Esophagus muscularis mucosa (tissue), 3 donors: ENCODE data around the gene FOXN1.

Experiments used
- POLR2A ChIP-seq: fragments of 450-650 bp; IDR thresholded peaks from one replicate; pipeline ENCODE4 v1.6.1; 2017; ENCODE audit warnings: antibody characterized with exemption, moderate library complexity, mild to moderate bottlenecking, low read depth
- POLR2AphosphoS5 ChIP-seq, 2 donors: sonication (generic); formaldehyde crosslinking; IDR thresholded peaks; one replicate each; pipeline ENCODE4 v1.6.1; 2017; ENCODE audit warnings: antibody characterized with exemption in 2 of 2
- TF ChIP-seq, protein P1 (sequence below), 3 experiments: fragments of 200-600 bp in 2 of 3; fragments of 450-650 bp in 1 of 3; sonication (generic) in 2 of 3; IDR thresholded peaks; one replicate each; pipeline ENCODE4 v1.5.1; 2017 to 2019; ENCODE audit warnings: antibody characterized with exemption in 3 of 3, mild to moderate bottlenecking in 2 of 3, moderate library complexity in 1 of 3

DNA sequence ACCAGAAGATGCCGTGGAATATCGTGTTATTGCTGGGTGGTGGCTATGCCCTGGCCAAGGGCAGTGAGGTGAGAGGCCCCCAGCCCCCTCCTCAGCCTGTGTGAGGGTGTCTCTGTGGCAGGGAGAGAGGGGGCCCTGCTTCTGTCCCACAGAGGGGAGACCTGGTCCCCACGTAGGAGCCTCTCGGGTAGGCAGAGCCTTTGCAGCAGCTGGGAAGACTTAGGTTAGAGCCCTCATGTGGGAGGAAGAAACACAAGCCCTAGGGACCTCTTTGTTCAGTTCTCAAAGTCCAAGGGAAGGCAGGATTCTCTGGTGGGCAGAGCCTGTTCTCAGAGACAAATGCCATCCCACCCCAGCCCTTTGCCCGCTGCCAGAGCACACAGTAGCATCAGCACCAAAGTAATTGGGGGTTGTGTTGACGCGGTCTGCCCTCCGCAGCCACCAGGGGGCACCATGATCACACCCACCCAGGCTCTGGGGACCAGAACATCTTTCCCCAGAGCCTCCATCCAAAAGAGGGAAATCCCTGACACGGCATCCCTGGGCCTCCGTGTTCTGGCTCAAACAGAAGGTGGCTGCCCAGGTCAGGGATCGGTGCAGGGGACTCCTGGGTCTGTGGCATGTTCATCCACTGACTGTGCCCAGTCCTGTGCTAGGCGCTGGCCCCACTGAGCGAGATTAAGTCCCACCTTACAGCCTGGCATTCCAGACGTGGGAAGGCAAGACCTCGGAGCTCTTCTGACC is 11.5 kb upstream of the FOXN1 start:
- TF ChIP-seq, protein P1, sequence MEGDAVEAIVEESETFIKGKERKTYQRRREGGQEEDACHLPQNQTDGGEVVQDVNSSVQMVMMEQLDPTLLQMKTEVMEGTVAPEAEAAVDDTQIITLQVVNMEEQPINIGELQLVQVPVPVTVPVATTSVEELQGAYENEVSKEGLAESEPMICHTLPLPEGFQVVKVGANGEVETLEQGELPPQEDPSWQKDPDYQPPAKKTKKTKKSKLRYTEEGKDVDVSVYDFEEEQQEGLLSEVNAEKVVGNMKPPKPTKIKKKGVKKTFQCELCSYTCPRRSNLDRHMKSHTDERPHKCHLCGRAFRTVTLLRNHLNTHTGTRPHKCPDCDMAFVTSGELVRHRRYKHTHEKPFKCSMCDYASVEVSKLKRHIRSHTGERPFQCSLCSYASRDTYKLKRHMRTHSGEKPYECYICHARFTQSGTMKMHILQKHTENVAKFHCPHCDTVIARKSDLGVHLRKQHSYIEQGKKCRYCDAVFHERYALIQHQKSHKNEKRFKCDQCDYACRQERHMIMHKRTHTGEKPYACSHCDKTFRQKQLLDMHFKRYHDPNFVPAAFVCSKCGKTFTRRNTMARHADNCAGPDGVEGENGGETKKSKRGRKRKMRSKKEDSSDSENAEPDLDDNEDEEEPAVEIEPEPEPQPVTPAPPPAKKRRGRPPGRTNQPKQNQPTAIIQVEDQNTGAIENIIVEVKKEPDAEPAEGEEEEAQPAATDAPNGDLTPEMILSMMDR (IDR thresholded peaks at IDR 0.05), result peak; percentile 76 to 87 (median 77)
- no peak for TF ChIP-seq POLR2A
- no peak for TF ChIP-seq POLR2AphosphoS5 (IDR thresholded peaks at IDR 0.05)
